Heart left ventricle (tissue), 13 donors: ENCODE results near the gene E2F1.

ENCODE experiments used
- POLR2A ChIP-seq, 2 donors: fragments of 450-650 bp; IDR thresholded peaks; one replicate each; pipeline ENCODE4 v1.6.1; 2017; ENCODE audit warnings: antibody characterized with exemption in 2 of 2, mild to moderate bottlenecking in 2 of 2, moderate library complexity in 2 of 2
- TF ChIP-seq, protein P1 (sequence below), 12 donors: fragments of 200-600 bp; sonication (generic) in 4 of 12; IDR thresholded peaks; one replicate each; pipeline versions ENCODE4 v1.5.0 to v1.8.0; 2018 to 2022; ENCODE audit warnings: antibody characterized with exemption in 12 of 12, mild to moderate bottlenecking in 5 of 12
- donor health status: ischemic (EF 13 %, LVEDD 7.1; RV severe dilation, severe dysfunction).
- donor health status: DM: no; HTN: yes; CAD: no.
- donor health status: DM: no; HTN: no; CAD: no.
- donor health status: ischemic (EF 25% LVEDD 6.9; RV normal size, moderate dysfunction).
- donor health status: ischemic (EF 25% LVEDD 5.7; RV mildly dilated, moderate dysfunction).
- donor health status: ischemic (EF 35%, LVEDD 5.7; RV mildly dilated, moderate dysfunction).
- donor health status: nonischemic (EF 11% LVEDD 7.7; RV severe dilation, severe dysfunction).
- donor health status: DM: yes; HTN: yes; CAD: no.
- donor health status: PGD.
- donor health status: ischemic (EF 29% LVEDD 5.4; RV normal size, mild dysfunction).
- donor health status: nonischemic (EF 23%, LVEDD 6.1; RV moderate dilation, normal function).

DNA sequence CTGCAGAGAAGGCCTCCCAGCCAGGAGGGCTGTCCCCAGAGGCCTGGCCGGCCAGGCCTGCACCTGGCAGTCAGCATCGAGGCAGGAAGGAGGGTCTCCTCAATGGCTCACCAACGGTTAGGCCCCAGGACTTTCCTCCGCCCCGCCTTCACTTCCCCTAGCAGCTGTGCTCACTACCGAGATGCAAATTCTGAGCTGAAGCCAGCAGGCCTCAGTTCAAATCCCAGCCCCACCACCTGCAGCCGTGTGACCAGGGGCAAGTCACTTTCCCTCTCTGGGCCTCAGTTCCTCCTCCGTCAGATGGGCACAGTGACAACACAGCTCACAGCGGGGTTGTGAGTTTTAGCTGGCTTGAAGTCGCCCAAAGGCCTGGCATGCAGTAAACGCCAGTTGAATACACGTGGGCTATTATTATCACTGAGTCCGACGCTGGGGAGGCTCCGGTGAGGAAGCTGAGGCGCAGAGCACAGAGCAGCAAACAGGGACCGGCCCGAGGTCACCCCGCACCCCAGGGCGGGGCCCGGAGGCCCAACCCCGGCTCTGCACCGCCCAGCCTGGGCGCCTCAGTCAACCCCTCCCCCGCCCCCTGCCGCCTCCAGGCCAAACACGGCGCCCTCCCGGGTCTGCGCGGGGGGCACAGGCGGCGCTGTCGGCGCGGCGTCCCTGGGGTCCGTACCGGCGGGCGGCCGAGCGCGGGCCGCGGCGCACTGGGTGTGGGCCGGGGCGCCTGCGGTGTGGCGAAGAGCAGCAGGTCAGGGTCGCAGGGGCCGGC is 671 bp downstream of the E2F1 start:
- TF ChIP-seq, protein P1, sequence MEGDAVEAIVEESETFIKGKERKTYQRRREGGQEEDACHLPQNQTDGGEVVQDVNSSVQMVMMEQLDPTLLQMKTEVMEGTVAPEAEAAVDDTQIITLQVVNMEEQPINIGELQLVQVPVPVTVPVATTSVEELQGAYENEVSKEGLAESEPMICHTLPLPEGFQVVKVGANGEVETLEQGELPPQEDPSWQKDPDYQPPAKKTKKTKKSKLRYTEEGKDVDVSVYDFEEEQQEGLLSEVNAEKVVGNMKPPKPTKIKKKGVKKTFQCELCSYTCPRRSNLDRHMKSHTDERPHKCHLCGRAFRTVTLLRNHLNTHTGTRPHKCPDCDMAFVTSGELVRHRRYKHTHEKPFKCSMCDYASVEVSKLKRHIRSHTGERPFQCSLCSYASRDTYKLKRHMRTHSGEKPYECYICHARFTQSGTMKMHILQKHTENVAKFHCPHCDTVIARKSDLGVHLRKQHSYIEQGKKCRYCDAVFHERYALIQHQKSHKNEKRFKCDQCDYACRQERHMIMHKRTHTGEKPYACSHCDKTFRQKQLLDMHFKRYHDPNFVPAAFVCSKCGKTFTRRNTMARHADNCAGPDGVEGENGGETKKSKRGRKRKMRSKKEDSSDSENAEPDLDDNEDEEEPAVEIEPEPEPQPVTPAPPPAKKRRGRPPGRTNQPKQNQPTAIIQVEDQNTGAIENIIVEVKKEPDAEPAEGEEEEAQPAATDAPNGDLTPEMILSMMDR (IDR thresholded peaks at IDR 0.05), result no peak
- TF ChIP-seq POLR2A (IDR thresholded peaks at IDR 0.05), result no peak
